Effector memory CD8-positive, alpha-beta T cell (primary cell): ENCODE measurements around the gene ANKRD44.
A peak's percentile ranks its signal among the peaks of the same experiment; 100 is the strongest.
"Not testable (repeated sequence)": the region's sequence is repeated elsewhere in the genome, so short reads cannot be mapped to it uniquely, and the experiment has no call there.

Experiments
- ATAC-seq: fragments of 150-1000 bp; cut with Tn5 transposase; replicated peaks from 2 replicates; pipeline ENCODE4 v1.10.0; 2021; ENCODE audit warnings: mild to moderate bottlenecking, moderate library complexity
- DNase-seq, 3 experiments: peaks; one replicate each; pipeline ENCODE4 v3.0.0; 2021
- H3K27ac Mint-ChIP-seq, 2 donors: one replicate each; pipeline ENCODE4 v1.8.0; 2022; ENCODE audit warnings: mild to moderate bottlenecking in 2 of 2, mixed read lengths in 2 of 2, moderate library complexity in 2 of 2
- H3K27me3 Mint-ChIP-seq, 2 donors: one replicate each; pipeline ENCODE4 v1.8.0; 2022; ENCODE audit warnings: mixed read lengths in 2 of 2
- H3K36me3 Mint-ChIP-seq: one replicate; pipeline ENCODE4 v1.8.0; 2022; ENCODE audit warnings: mild to moderate bottlenecking, moderate library complexity, mixed read lengths; ENCODE audit not compliant: insufficient read depth
- H3K4me1 Mint-ChIP-seq, 2 donors: one replicate each; pipeline ENCODE4 v1.8.0; 2022; ENCODE audit warnings: low read depth in 2 of 2, mixed read lengths in 2 of 2
- H3K4me3 Mint-ChIP-seq, 2 donors: one replicate each; pipeline ENCODE4 v1.8.0; 2022; ENCODE audit warnings: mild to moderate bottlenecking in 2 of 2, mixed read lengths in 2 of 2, moderate library complexity in 2 of 2
- H3K9me3 Mint-ChIP-seq, 2 donors: one replicate each; pipeline ENCODE4 v1.8.0; 2022; ENCODE audit warnings: mixed read lengths in 2 of 2

Gene ANKRD44

DNA sequence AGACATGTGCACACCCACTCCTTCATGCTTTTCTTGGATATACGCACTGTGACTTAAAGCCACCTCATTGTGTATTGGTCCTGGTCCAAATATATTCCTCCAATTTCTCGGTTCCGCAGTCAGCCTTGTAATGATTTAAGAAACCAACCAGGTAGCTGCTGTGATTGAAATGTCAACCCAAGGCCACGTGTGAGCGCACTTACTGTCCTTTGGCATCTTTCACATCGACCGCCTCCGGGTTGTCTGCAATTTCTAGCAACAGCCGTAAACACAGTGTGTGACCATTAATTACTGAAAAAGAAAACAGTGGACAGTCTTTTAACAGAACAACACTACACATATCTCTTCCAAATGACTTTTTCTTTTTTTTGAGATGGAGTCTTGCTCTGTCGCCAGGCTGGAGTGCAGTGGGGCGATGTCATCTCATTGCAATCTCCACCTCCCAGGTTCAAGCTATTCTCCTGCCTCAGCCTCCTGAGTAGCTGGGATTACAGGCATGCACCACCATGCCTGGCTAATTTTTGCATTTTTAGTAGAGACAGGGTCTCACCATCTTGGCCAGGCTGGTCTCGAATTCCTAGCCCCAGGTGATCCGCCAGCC lies 301.7 kb downstream of the ANKRD44 start:
- H3K4me3 Mint-ChIP-seq = peak overlapping the region in 1 of 2 donors; percentile 10
- not testable (repeated sequence) for H3K27me3 Mint-ChIP-seq, H3K4me1 Mint-ChIP-seq, H3K9me3 Mint-ChIP-seq, ATAC-seq, DNase-seq
- H3K36me3 Mint-ChIP-seq = peaks cover 75% of the 10 kb centered on the region
- peak overlapping the region in 1 of 2 donors; percentile 41 for H3K27ac Mint-ChIP-seq

DNA sequence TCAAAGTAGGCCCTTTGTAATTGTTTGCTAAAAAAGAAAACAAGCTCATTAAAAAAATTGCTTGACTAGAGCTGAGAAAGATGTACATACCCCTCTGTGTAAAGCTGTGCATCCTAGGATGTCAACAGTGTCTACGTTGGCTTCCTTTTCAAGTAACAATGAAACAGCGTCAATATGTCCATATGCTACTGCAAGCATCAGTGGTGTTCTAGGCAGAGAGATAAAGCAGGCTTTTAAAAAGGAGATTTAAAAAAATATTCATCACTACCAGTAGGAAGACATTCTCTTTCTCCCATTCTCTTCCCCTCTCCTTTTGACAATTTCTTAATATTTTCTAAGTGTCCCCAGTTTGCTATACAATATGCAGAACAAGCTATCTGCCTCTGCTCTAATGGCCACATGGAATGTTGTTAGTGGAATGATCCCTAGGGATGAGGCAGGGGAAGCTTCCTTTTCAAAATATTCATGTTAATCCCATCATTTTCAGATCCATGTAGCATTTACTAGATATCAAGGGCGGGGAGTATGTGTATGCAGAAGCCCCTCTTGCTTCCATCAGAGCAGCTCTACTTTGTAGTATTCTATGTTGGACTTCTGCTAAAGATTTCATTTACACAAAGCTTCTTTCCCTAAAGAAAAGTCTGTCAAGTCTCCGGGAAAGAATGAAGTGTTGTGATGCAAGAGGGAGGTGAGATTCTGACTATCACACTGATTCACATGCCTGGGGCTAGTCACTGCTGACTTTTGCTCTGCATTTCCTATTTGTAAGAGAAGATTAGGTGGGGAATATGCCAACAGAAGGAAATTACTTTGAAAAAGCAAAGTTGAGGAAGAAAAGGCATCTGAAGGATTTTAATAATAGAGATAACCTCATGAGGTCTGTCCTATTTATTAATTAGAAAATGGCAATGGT lies 302.6 kb downstream of the ANKRD44 start:
- no peak for ATAC-seq
- peak overlapping the region; percentile 4 to 41 for H3K27ac Mint-ChIP-seq
- H3K36me3 Mint-ChIP-seq = peaks cover 75% of the 10 kb centered on the region
- no peaks in the 10 kb centered on the region for H3K27me3 Mint-ChIP-seq
- H3K9me3 Mint-ChIP-seq = no peaks in the 10 kb centered on the region
- peaks cover 4 to 8% of the 10 kb centered on the region in 2 donors for H3K4me1 Mint-ChIP-seq
- H3K4me3 Mint-ChIP-seq = no peak overlapping the region
- no peak for DNase-seq

DNA sequence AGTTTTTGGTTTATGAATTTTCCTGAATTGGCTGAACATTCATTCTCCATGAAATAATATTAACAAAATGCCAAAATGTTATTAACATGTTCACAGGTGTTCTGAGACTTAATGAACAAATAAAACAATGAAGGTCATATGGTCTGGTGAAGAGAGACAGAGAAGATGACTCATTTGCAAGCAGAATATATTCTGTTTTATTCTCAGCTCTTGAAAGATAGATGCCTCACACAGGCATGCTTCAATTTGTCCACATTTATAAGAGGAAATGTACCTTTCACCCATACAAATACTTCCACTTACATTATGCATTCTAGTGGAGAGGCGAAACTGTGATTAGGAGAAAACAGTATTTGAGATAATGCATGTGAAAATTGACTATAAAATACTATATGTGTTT lies 308.7 kb downstream of the ANKRD44 start:
- peaks cover 0 to 1% of the 10 kb centered on the region in 2 donors for H3K4me1 Mint-ChIP-seq
- no peak overlapping the region for H3K4me3 Mint-ChIP-seq
- H3K36me3 Mint-ChIP-seq = peaks cover 84% of the 10 kb centered on the region
- DNase-seq = no peak
- ATAC-seq = no peak
- H3K9me3 Mint-ChIP-seq = no peaks in the 10 kb centered on the region
- no peak overlapping the region for H3K27ac Mint-ChIP-seq
- H3K27me3 Mint-ChIP-seq = no peaks in the 10 kb centered on the region

GRCh38 chr2:196995757-196996314 lies 314.7 kb downstream of the ANKRD44 start:
- Mint-ChIP-seq H3K4me1 (peaks cover 3 to 18% of the 10 kb centered on the region in 2 donors), H3K4me3 (no peak overlapping the region), H3K9me3 (no peaks in the 10 kb centered on the region), H3K27me3 (no peaks in the 10 kb centered on the region), H3K27ac (no peak overlapping the region), H3K36me3 (peaks cover 95% of the 10 kb centered on the region)
- DNase-seq (no peak), ATAC-seq (no peak)

- Mint-ChIP-seq H3K27me3 (no peaks in the 10 kb centered on the region), H3K9me3 (no peaks in the 10 kb centered on the region), H3K36me3 (peaks cover 95% of the 10 kb centered on the region), H3K27ac (peak overlapping the region in 1 of 2 donors; percentile 57), H3K4me1 (peaks cover 6 to 27% of the 10 kb centered on the region in 2 donors), H3K4me3 (no peak overlapping the region)
- DNase-seq (no peak), ATAC-seq (no peak)
These were observed 315.8 kb downstream of the ANKRD44 start for GRCh38 chr2:196994764-196995163.

DNA sequence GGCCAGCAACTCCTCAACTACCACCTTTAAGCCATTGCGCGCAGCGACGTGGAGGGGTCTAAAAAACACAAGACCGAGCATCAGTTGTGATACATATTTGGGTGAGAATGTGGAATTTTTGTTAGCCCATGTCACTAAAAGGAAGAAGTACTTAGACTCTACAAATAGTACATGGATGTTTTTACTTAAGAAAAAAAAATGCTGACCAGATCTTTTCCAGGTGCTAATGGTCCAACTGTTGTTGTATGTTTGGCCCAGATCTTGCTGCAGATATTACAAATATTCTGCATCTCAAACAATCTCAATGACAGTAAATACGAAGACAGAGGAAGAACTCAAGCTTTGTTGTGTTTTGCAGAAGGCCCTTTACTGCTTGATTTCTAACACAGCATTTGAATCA lies 317.0 kb downstream of the ANKRD44 start:
- no peaks in the 10 kb centered on the region for H3K9me3 Mint-ChIP-seq
- H3K36me3 Mint-ChIP-seq = peaks cover 93% of the 10 kb centered on the region
- no peak overlapping the region for H3K4me3 Mint-ChIP-seq
- H3K27me3 Mint-ChIP-seq = no peaks in the 10 kb centered on the region
- DNase-seq (no peak), ATAC-seq (no peak)
- H3K4me1 Mint-ChIP-seq = peaks cover 6 to 29% of the 10 kb centered on the region in 2 donors
- H3K27ac Mint-ChIP-seq = no peak overlapping the region

GRCh38 chr2:196992466-196992865 lies 318.1 kb downstream of the ANKRD44 start:
- H3K27me3 Mint-ChIP-seq = no peaks in the 10 kb centered on the region
- ATAC-seq = no peak
- H3K9me3 Mint-ChIP-seq = no peaks in the 10 kb centered on the region
- DNase-seq = no peak
- H3K27ac Mint-ChIP-seq = peak overlapping the region; percentile 29 to 66
- no peak overlapping the region for H3K4me3 Mint-ChIP-seq
- H3K36me3 Mint-ChIP-seq = peaks cover 82% of the 10 kb centered on the region
- H3K4me1 Mint-ChIP-seq = peaks cover 6 to 34% of the 10 kb centered on the region in 2 donors

DNA sequence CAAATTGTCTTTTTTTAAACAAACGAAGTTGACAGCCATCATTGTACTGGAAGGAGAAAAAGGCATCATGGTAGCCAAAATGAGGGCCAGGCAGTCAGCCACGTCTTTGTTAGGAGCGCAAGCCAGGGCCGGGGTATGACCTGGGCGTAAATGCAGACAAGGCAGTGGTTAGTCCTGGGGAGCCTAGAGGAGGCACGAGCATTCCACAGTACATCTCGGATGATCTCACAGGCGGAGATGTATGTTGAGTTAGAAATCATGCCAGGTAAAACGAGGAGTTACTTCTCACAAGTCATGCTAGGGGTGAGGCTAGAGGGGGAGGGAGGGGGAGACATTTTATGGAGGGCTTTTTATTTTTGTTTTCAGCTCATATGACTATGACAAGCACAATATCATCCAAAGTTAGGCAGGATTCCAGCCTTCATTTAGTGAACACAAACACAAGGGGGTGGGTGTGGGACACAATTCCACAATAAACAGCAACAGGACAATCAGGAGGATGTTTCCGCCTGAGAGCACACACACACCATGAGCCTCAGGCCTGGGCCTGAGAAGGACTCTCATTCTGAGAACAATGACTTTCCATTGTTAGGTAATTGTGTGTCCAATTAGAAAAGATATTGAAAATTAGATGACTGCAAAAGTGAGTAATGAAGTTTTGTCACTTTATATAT lies 319.7 kb downstream of the ANKRD44 start:
- ATAC-seq (no peak), DNase-seq (no peak)
- peaks cover 83% of the 10 kb centered on the region for H3K36me3 Mint-ChIP-seq
- no peaks in the 10 kb centered on the region for H3K9me3 Mint-ChIP-seq
- no peak overlapping the region for H3K4me3 Mint-ChIP-seq
- no peaks in the 10 kb centered on the region for H3K27me3 Mint-ChIP-seq
- H3K27ac Mint-ChIP-seq = peak overlapping the region; percentile 52 to 62
- peaks cover 6 to 34% of the 10 kb centered on the region in 2 donors for H3K4me1 Mint-ChIP-seq

DNA sequence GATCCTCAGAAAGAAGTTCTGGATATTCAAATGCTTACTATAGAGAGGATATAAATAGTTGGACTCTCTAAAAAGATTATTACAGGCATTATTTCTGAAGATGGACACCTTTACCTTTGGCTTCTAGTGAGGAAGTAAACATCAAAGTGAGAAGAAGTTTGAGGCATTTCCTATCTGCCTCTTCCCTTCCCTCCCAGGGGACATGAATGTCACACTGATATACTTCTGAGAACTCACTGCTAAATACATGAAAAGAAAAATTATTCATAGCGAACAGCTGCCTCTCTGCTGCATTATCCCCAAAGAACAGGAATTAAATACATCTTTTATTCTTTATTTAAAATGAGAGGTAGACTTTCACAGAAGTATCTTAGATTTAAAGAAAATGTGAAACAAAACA lies 320.5 kb downstream of the ANKRD44 start:
- H3K27me3 Mint-ChIP-seq = no peaks in the 10 kb centered on the region
- H3K9me3 Mint-ChIP-seq = no peaks in the 10 kb centered on the region
- DNase-seq (no peak), ATAC-seq (no peak)
- H3K4me1 Mint-ChIP-seq = peaks cover 6 to 34% of the 10 kb centered on the region in 2 donors
- H3K27ac Mint-ChIP-seq = peak overlapping the region; percentile 52 to 62
- peaks cover 79% of the 10 kb centered on the region for H3K36me3 Mint-ChIP-seq
- H3K4me3 Mint-ChIP-seq = no peak overlapping the region

DNA sequence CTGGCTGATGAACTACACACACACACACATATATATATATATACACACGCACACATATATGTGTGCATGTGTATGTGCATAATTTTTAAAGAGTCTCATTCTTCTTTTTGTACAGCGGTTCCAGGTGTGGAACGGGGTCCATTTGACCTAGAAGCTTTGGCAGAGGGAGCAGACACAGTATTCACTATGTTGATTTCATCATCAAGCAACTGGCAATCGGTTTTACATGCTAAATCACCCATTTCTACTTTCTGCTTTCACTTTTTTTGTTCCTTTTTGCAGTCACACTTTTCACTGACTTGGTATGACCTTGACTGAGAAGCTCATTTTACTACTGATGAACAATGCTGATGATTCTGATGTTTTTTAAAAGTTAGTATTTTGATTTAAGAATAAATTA lies 321.1 kb downstream of the ANKRD44 start:
- Mint-ChIP-seq H3K27ac (peak overlapping the region in 1 of 2 donors; percentile 33), H3K27me3 (no peaks in the 10 kb centered on the region), H3K9me3 (no peaks in the 10 kb centered on the region), H3K4me3 (no peak overlapping the region), H3K36me3 (peaks cover 76% of the 10 kb centered on the region), H3K4me1 (peaks cover 6 to 34% of the 10 kb centered on the region in 2 donors)
- no peak for ATAC-seq
- no peak for DNase-seq

DNA sequence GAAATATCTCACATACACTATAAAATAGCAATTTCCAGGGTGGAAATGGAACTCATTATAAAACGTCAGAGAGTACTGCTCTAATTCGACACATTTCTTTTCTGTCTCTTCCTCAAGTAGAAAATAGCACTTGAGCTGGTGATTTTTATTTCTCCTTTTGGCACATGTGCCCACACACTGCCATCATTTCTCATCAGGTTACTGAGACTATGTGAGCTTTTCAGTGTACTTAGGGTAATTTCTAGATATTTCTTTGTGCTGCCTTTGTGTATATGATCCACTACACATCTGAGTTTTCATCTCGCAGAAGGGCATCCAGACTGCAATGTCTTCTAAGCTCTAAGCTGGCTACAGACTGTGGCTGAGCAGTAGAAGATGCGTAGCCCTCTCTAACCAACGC lies 321.9 kb downstream of the ANKRD44 start:
- peaks cover 68% of the 10 kb centered on the region for H3K36me3 Mint-ChIP-seq
- ATAC-seq = no peak
- no peak overlapping the region for H3K4me3 Mint-ChIP-seq
- H3K4me1 Mint-ChIP-seq = peaks cover 6 to 31% of the 10 kb centered on the region in 2 donors
- peak overlapping the region; percentile 53 to 70 for H3K27ac Mint-ChIP-seq
- no peaks in the 10 kb centered on the region for H3K9me3 Mint-ChIP-seq
- H3K27me3 Mint-ChIP-seq = no peaks in the 10 kb centered on the region
- DNase-seq = no peak

- Mint-ChIP-seq H3K36me3 (peaks cover 64% of the 10 kb centered on the region), H3K27me3 (no peaks in the 10 kb centered on the region), H3K9me3 (no peaks in the 10 kb centered on the region), H3K27ac (peak overlapping the region; percentile 53 to 70), H3K4me1 (peaks cover 6 to 26% of the 10 kb centered on the region in 2 donors), H3K4me3 (no peak overlapping the region)
- ATAC-seq (no peak), DNase-seq (no peak)
These were observed 322.8 kb downstream of the ANKRD44 start for GRCh38 chr2:196987649-196988364.

- peak overlapping the region; percentile 17 to 70 for H3K27ac Mint-ChIP-seq
- DNase-seq (no peak), ATAC-seq (no peak)
- no peaks in the 10 kb centered on the region for H3K27me3 Mint-ChIP-seq
- peaks cover 4 to 25% of the 10 kb centered on the region in 2 donors for H3K4me1 Mint-ChIP-seq
- no peaks in the 10 kb centered on the region for H3K9me3 Mint-ChIP-seq
- peaks cover 62% of the 10 kb centered on the region for H3K36me3 Mint-ChIP-seq
- H3K4me3 Mint-ChIP-seq = no peak overlapping the region
These were observed 323.3 kb downstream of the ANKRD44 start for GRCh38 chr2:196987298-196987648.
